HFFc6 (cell line): ENCODE data around the gene CXCR5. TPM values are rescaled to one million over a fixed set of nuclear protein-coding genes. Genes with fewer than 3 reads are reported as not detected.
A peak's percentile ranks its signal among the peaks of the same experiment; 100 is the strongest.
"Not testable (repeated sequence)": the region's sequence is repeated elsewhere in the genome, so short reads cannot be mapped to it uniquely, and the experiment has no call there.

Source experiments
- DNase-seq: peaks from one replicate; pipeline ENCODE4 v3.0.0-alpha.2; 2018
- H3K27ac Mint-ChIP-seq: 2 replicates; pipeline ENCODE4 v1.8.0; 2020; ENCODE audit warnings: mild to moderate bottlenecking, mixed read lengths
- H3K27me3 Mint-ChIP-seq: 2 replicates; pipeline ENCODE4 v1.8.0; 2021; ENCODE audit warnings: mild to moderate bottlenecking, moderate library complexity, mixed read lengths; ENCODE audit not compliant: insufficient read depth
- H3K36me3 Mint-ChIP-seq: 2 replicates; pipeline ENCODE4 v1.8.0; 2021; ENCODE audit warnings: low read depth, mixed read lengths
- H3K4me1 Mint-ChIP-seq: 2 replicates; pipeline ENCODE4 v1.8.0; 2020; ENCODE audit warnings: low read depth, mixed read lengths
- H3K4me3 Mint-ChIP-seq: 2 replicates; pipeline ENCODE4 v1.8.0; 2020; ENCODE audit warnings: mild to moderate bottlenecking, moderate library complexity, mixed read lengths
- H3K9me3 Mint-ChIP-seq: 2 replicates; pipeline ENCODE4 v1.8.0; 2020; ENCODE audit warnings: mild to moderate bottlenecking, mixed read lengths
- CTCF ChIP-seq: fragments of 200-600 bp; sonication (generic); IDR thresholded peaks from 2 replicates; pipeline ENCODE4 v1.5.0; 2021; ENCODE audit warnings: antibody characterized with exemption, mild to moderate bottlenecking
- total RNA-seq, 6 experiments: library from RNA; stranded (reverse); fragmentation: NEBNext Ultra II Directional; extraction: Animal tissue kit (Norgen Biotek cat#: 25700); gene quantifications; 2 replicates in 1 of 6; 3 replicates in 5 of 6; pipeline ENCODE4 v1.2.3, GENCODE V29; 2021

Gene CXCR5
- total RNA-seq, 6 experiments from 2014 or later, result 0.06 TPM; not detected in 5

GRCh38 chr11:118841469-118842242 is 42.0 kb upstream of the CXCR5 start:
- H3K36me3 Mint-ChIP-seq, result no peaks in the 10 kb centered on the region
- no peak for DNase-seq
- no peak overlapping the region for H3K4me3 Mint-ChIP-seq
- H3K27ac Mint-ChIP-seq, result no peak overlapping the region
- no peak for TF ChIP-seq CTCF
- peaks cover 38% of the 10 kb centered on the region for H3K4me1 Mint-ChIP-seq
- H3K9me3 Mint-ChIP-seq, result no peaks in the 10 kb centered on the region
- H3K27me3 Mint-ChIP-seq, result peaks cover 3% of the 10 kb centered on the region; the same call in 1 of the 2 replicates

GRCh38 chr11:118842369-118842768 is 41.3 kb upstream of the CXCR5 start:
- H3K36me3 Mint-ChIP-seq, result no peaks in the 10 kb centered on the region
- peak; percentile 18 for DNase-seq
- H3K4me1 Mint-ChIP-seq, result peaks cover 40% of the 10 kb centered on the region

GRCh38 chr11:118842843-118843242 is 40.8 kb upstream of the CXCR5 start:
- H3K4me1 Mint-ChIP-seq, result peaks cover 40% of the 10 kb centered on the region
- not testable (repeated sequence) for H3K27me3 Mint-ChIP-seq, H3K27ac Mint-ChIP-seq, H3K36me3 Mint-ChIP-seq, H3K9me3 Mint-ChIP-seq, DNase-seq, H3K4me3 Mint-ChIP-seq

More at GRCh38 chr11:118842369-118842768, 41.3 kb upstream of the CXCR5 start:
- no peak overlapping the region for H3K4me3 Mint-ChIP-seq
- H3K9me3 Mint-ChIP-seq, result no peaks in the 10 kb centered on the region
- TF ChIP-seq CTCF, result no peak
- peaks cover 4% of the 10 kb centered on the region; the same call in 1 of the 2 replicates for H3K27me3 Mint-ChIP-seq
- no peak overlapping the region for H3K27ac Mint-ChIP-seq

GRCh38 chr11:118843565-118843964 is 40.1 kb upstream of the CXCR5 start:
- no peak for TF ChIP-seq CTCF
- H3K27ac Mint-ChIP-seq, result no peak overlapping the region
- no peaks in the 10 kb centered on the region for H3K36me3 Mint-ChIP-seq
- no peak for DNase-seq
- peaks cover 5% of the 10 kb centered on the region; the same call in 1 of the 2 replicates for H3K27me3 Mint-ChIP-seq
- H3K9me3 Mint-ChIP-seq, result no peaks in the 10 kb centered on the region
- H3K4me1 Mint-ChIP-seq, result peaks cover 40% of the 10 kb centered on the region
- H3K4me3 Mint-ChIP-seq, result no peak overlapping the region

- peak overlapping the region; percentile 7; the same call in 1 of the 2 replicates for H3K4me3 Mint-ChIP-seq
- peaks cover 2% of the 10 kb centered on the region; the same call in 1 of the 2 replicates for H3K27me3 Mint-ChIP-seq
- H3K4me1 Mint-ChIP-seq, result peaks cover 40% of the 10 kb centered on the region
- H3K9me3 Mint-ChIP-seq, result no peaks in the 10 kb centered on the region
- H3K27ac Mint-ChIP-seq, result peak overlapping the region; percentile 82
- TF ChIP-seq CTCF, result no peak
- no peaks in the 10 kb centered on the region for H3K36me3 Mint-ChIP-seq
- DNase-seq, result no peak
Measured at GRCh38 chr11:118845369-118845768, 38.3 kb upstream of the CXCR5 start.

GRCh38 chr11:118846181-118846935 is 37.3 kb upstream of the CXCR5 start:
- Mint-ChIP-seq H3K36me3 (no peaks in the 10 kb centered on the region), H3K27ac (no peak overlapping the region), H3K9me3 (no peaks in the 10 kb centered on the region), H3K4me1 (peaks cover 37% of the 10 kb centered on the region), H3K4me3 (no peak overlapping the region), H3K27me3 (peaks cover 2% of the 10 kb centered on the region; the same call in 1 of the 2 replicates)
- DNase-seq, result no peak
- no peak for TF ChIP-seq CTCF
